ENCODE measurements around the gene MIGA2. TPM values are rescaled to one million over a fixed set of nuclear protein-coding genes. Genes with fewer than 3 reads are reported as not detected.

The MIGA2 gene
- total and polyA plus RNA-seq, 2 of the 8 experiments (the other 6 are each of a cell fraction or from before 2014, with no cell fraction given) = 24.6 to 39.0 TPM

DNA sequence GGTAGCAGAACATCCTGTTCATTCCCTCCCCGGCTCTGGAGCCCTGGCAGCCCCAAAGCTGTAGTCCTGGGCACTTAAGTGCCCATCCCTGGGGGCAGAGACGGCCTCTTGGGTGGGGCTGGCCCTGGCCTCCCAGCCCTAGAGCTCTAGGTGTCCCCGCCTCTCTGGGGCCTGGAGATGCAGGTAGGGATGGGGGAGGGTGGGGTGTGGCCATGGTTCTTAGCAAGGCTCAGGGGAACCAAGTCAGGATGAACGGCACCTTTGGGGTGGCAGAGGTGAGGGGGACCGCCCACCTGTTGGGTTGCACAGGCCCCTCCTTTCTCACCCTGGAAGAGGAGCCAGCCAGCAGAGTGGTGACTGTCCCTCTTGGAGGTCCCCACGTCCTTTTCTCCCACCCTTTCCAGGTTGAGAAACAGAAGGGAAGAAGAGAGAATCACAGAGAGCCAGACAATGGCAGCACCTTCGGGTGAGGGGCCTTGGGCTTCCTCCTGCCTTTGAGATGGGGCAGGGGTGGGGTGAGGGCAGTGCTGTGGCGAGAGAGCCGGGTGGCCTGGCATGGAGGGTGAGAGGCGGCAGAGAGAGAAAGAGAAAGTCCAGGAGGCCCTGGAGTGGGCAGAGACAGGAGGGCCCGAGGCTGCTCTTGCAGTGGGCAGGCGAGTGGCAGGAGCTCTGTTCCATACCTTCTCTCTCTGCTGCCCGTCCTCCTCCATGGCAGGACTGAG, 71.8 kb downstream of the MIGA2 start:
- TF ChIP-seq, protein P1, sequence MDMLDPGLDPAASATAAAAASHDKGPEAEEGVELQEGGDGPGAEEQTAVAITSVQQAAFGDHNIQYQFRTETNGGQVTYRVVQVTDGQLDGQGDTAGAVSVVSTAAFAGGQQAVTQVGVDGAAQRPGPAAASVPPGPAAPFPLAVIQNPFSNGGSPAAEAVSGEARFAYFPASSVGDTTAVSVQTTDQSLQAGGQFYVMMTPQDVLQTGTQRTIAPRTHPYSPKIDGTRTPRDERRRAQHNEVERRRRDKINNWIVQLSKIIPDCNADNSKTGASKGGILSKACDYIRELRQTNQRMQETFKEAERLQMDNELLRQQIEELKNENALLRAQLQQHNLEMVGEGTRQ (IDR thresholded peaks at IDR 0.05; ENCODE audit: low read length) = no peak
- no peak for TF ChIP-seq SIX5 (IDR thresholded peaks at IDR 0.05; ENCODE audit: low read depth, low read length)
- no peak for TF ChIP-seq SIN3A (conservative IDR thresholded peaks at IDR 0.05 in 1 of 2, IDR thresholded peaks at IDR 0.05 in 1 of 2; ENCODE audit: low read depth in 1 of 2, low read length in 2 of 2)
- no peak for TF ChIP-seq SAP30 (IDR thresholded peaks at IDR 0.05; ENCODE audit: insufficient read depth, insufficient replicate concordance, low read length)
- TF ChIP-seq SIRT6 (IDR thresholded peaks at IDR 0.05; ENCODE audit: low read length) = no peak
- Histone ChIP-seq H4K5ac (ENCODE audit: insufficient read length, low read depth, low read length) (no peak overlapping the region), H4K91ac (replicated peaks; ENCODE audit: insufficient read length, low read length) (no peak overlapping the region), H3K9me3 (ENCODE audit: insufficient read depth in 2 of 2, low read depth in 1 of 2, low read length in 1 of 2) (no peaks in the 10 kb centered on the region), H3K18ac (ENCODE audit: extremely low read depth, low read length) (no peak overlapping the region), H2BK120ac (replicated peaks; ENCODE audit: low read depth, low read length) (no peak overlapping the region), H3K14ac (ENCODE audit: insufficient read length) (no peak overlapping the region), H3K23ac (ENCODE audit: insufficient read length) (no peak overlapping the region), H3K23me2 (ENCODE audit: low read depth, low read length) (peaks cover 10% of the 10 kb centered on the region), H3K79me1 (ENCODE audit: low read depth, low read length) (no peaks in the 10 kb centered on the region; the same call in 1 of the 2 replicates), H3K56ac (replicated peaks; ENCODE audit: insufficient read length, low read depth, low read length) (no peak overlapping the region), H2AK5ac (ENCODE audit: low read depth, low read length) (no peak overlapping the region), H3K9ac (replicated peaks in 1 of 4; ENCODE audit: extremely low read depth in 1 of 4, low read depth in 3 of 4, low read length in 3 of 4) (no peak overlapping the region), H2BK12ac (ENCODE audit: low read depth, low read length) (no peak overlapping the region), H3K4me3 (ENCODE audit: extremely low read depth in 1 of 4, insufficient read depth in 2 of 4, low read depth in 3 of 4, low read length in 4 of 4) (no peak overlapping the region), H4K20me1 (replicated peaks in 1 of 2; ENCODE audit: control insufficient read depth in 1 of 2, insufficient read depth in 2 of 2, low read length in 2 of 2) (no peaks in the 10 kb centered on the region), H2BK20ac (ENCODE audit: low read length) (no peak overlapping the region), H3K79me2 (ENCODE audit: control insufficient read depth in 1 of 2, insufficient read depth in 2 of 2, low read length in 2 of 2) (peaks cover 0 to 15% of the 10 kb centered on the region in 2 experiments; a peak in 2 of 4 replicates), H3K4ac (replicated peaks; ENCODE audit: insufficient read length, low read depth, low read length) (no peak overlapping the region), H3K27me3 (replicated peaks in 1 of 4; ENCODE audit: control insufficient read depth in 3 of 4, extremely low read depth in 1 of 4, insufficient read depth in 3 of 4, low read length in 3 of 4) (peaks cover 0 to 15% (median 13%) of the 10 kb centered on the region in 4 experiments; a peak in 5 of 7 replicates), H3K27ac (ENCODE audit: low read depth, low read length) (no peak overlapping the region), H3K4me2 (ENCODE audit: insufficient read depth in 1 of 2, low read depth in 2 of 2, low read length in 2 of 2) (no peak overlapping the region), H3K4me1 (replicated peaks in 1 of 4; ENCODE audit: control insufficient read depth in 3 of 4, insufficient read depth in 4 of 4, low read length in 3 of 4) (peaks cover 0 to 5% (median 3%) of the 10 kb centered on the region in 4 experiments; a peak in 3 of 7 replicates), H2BK15ac (ENCODE audit: low read length) (0 out of 2 replicates have a peak overlapping the region, but pooled peaks have one; percentile 46), H4K8ac (ENCODE audit: extremely low read depth, insufficient read depth, low read length) (no peak overlapping the region), H3K36me3 (ENCODE audit: control insufficient read depth in 2 of 4, insufficient read depth in 4 of 4, low read length in 3 of 4) (no peaks in the 10 kb centered on the region), H2AFZ (ENCODE audit: low read length) (no peak overlapping the region), H2BK5ac (ENCODE audit: low read depth, low read length) (no peak overlapping the region)
- DNase-seq (ENCODE audit: low read depth in 1 of 2, low spot score in 2 of 2) (no peak), FAIRE-seq (no peak)
- ChIA-PET POLR2A (ENCODE audit: partially characterized antibody) (no interaction called here), CTCF (ENCODE audit: partially characterized antibody) (interaction anchor here (0.7 to 9.7 kb wide), 3 partner anchors 16 to 34 kb away, joined by 3 to 64 read pairs (median 3); no protein-coding TSS in a partner anchor)
- WGBS, 2 experiments (ENCODE audit: extremely low coverage in 1 of 2, insufficient coverage in 1 of 2, insufficient read length in 1 of 2, insufficient replicate concordance in 2 of 2, low coverage in 1 of 2, low lambda C conversion rate in 2 of 2, missing lambda C conversion rate in 1 of 2) = 98% methylated on average over 8 of the region's 13 CpGs; no CpG with 5 or more reads in 1 of the 2 experiments

All from H1 (cell line).